SK-N-SH (cell line): Measurements from ENCODE around the gene LRRC8D.

Experiments used
- CHD2 ChIP-seq: fragments of 150-350 bp; IDR thresholded peaks from 2 replicates; pipeline ENCODE4 v1.6.1; 2018; ENCODE audit warnings: low read length; ENCODE audit not compliant: partially characterized antibody
- EP300 ChIP-seq, 2 experiments: IDR thresholded peaks; 2 replicates each; pipeline versions ENCODE4 v1.4.0 to v1.6.1; 2012; ENCODE audit warnings: borderline replicate concordance in 1 of 2, low read depth in 1 of 2, low read length in 1 of 2
- EZH2phosphoT487 ChIP-seq: fragments of 200-600 bp; sonication (generic); IDR thresholded peaks from 2 replicates; pipeline ENCODE4 v1.6.1; 2017; ENCODE audit warnings: low read depth, mixed run types, mild to moderate bottlenecking, antibody characterized with exemption, moderate library complexity, borderline replicate concordance
- MAX ChIP-seq: IDR thresholded peaks from 2 replicates; pipeline ENCODE4 v1.4.0; 2012; ENCODE audit warnings: low read depth
- MXI1 ChIP-seq: IDR thresholded peaks from 2 replicates; pipeline ENCODE4 v1.6.1; 2012; ENCODE audit warnings: mild to moderate bottlenecking, low read depth, low read length, improper control_type of control experiment
- POLR2AphosphoS5 ChIP-seq: IDR thresholded peaks from 2 replicates; pipeline ENCODE4 v1.6.1; 2012; ENCODE audit warnings: low read depth, low read length
- RAD21 ChIP-seq: IDR thresholded peaks from 2 replicates; pipeline ENCODE4 v1.6.1; 2012; ENCODE audit warnings: mild to moderate bottlenecking, low read length
- REST ChIP-seq: IDR thresholded peaks from 2 replicates; pipeline ENCODE4 v1.6.1; 2012; ENCODE audit warnings: mild to moderate bottlenecking, low read depth, low read length, moderate library complexity
- SMC3 ChIP-seq: IDR thresholded peaks from 2 replicates; pipeline ENCODE4 v1.6.1; 2012; ENCODE audit warnings: low read depth, low read length, improper control_type of control experiment
- TF ChIP-seq, protein P1 (sequence below): fragments of 200-600 bp; sonication (generic); IDR thresholded peaks from 2 replicates; pipeline ENCODE4 v1.6.1; 2017; ENCODE audit warnings: antibody characterized with exemption, mild to moderate bottlenecking, moderate library complexity
- TF ChIP-seq, protein P2 (sequence below): IDR thresholded peaks from 2 replicates; pipeline ENCODE4; 2012

GRCh38 chr1:89941110-89941766 is 120.4 kb downstream of the LRRC8D start:
- TF ChIP-seq REST (no peak), MAX (no peak), EZH2phosphoT487 (no peak), CHD2 (no peak), POLR2AphosphoS5 (no peak), SMC3 (no peak), EP300 (IDR thresholded peaks at IDR 0.05; ENCODE audit: borderline replicate concordance in 1 of 2, low read depth in 1 of 2, low read length in 1 of 2) (no peak), RAD21 (no peak), MXI1 (no peak)
- TF ChIP-seq, protein P1, sequence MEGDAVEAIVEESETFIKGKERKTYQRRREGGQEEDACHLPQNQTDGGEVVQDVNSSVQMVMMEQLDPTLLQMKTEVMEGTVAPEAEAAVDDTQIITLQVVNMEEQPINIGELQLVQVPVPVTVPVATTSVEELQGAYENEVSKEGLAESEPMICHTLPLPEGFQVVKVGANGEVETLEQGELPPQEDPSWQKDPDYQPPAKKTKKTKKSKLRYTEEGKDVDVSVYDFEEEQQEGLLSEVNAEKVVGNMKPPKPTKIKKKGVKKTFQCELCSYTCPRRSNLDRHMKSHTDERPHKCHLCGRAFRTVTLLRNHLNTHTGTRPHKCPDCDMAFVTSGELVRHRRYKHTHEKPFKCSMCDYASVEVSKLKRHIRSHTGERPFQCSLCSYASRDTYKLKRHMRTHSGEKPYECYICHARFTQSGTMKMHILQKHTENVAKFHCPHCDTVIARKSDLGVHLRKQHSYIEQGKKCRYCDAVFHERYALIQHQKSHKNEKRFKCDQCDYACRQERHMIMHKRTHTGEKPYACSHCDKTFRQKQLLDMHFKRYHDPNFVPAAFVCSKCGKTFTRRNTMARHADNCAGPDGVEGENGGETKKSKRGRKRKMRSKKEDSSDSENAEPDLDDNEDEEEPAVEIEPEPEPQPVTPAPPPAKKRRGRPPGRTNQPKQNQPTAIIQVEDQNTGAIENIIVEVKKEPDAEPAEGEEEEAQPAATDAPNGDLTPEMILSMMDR = no peak
- TF ChIP-seq, protein P2, sequence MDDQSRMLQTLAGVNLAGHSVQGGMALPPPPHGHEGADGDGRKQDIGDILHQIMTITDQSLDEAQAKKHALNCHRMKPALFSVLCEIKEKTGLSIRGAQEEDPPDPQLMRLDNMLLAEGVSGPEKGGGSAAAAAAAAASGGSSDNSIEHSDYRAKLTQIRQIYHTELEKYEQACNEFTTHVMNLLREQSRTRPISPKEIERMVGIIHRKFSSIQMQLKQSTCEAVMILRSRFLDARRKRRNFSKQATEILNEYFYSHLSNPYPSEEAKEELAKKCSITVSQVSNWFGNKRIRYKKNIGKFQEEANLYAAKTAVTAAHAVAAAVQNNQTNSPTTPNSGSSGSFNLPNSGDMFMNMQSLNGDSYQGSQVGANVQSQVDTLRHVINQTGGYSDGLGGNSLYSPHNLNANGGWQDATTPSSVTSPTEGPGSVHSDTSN = no peak
